HEK293 (cell line): ENCODE measurements around the gene CDKN2AIP.
A peak's percentile ranks its signal among the peaks of the same experiment; 100 is the strongest.

Experiments used
- BCL11A ChIP-seq: fragments of 450-650 bp; formaldehyde crosslinking; IDR thresholded peaks from 2 replicates; pipeline ENCODE4 v1.5.1; 2016; ENCODE audit warnings: low read depth, missing biosample characterization, missing genetic modification characterization
- MZF1 ChIP-seq: fragments of 450-650 bp; formaldehyde crosslinking; IDR thresholded peaks from 2 replicates; pipeline ENCODE4 v1.5.1; 2017; ENCODE audit warnings: missing biosample characterization, missing genetic modification characterization, borderline replicate concordance
- SP3 ChIP-seq: fragments of 450-650 bp; formaldehyde crosslinking; IDR thresholded peaks from 2 replicates; pipeline ENCODE4 v1.5.1; 2016; ENCODE audit warnings: missing biosample characterization, missing genetic modification characterization
- ZBTB8A ChIP-seq: fragments of 450-650 bp; formaldehyde crosslinking; IDR thresholded peaks from 2 replicates; pipeline ENCODE4 v1.5.1; 2016; ENCODE audit warnings: missing biosample characterization, missing genetic modification characterization
- ZFHX2 ChIP-seq: fragments of 450-650 bp; formaldehyde crosslinking; conservative IDR thresholded peaks from 2 replicates; pipeline ENCODE4 v1.5.1; 2016; ENCODE audit warnings: missing biosample characterization, missing genetic modification characterization
- ZIC2 ChIP-seq: fragments of 450-650 bp; formaldehyde crosslinking; IDR thresholded peaks from 2 replicates; pipeline ENCODE4 v1.5.1; 2016; ENCODE audit warnings: missing biosample characterization, missing genetic modification characterization
- ZNF112 ChIP-seq: fragments of 450-650 bp; formaldehyde crosslinking; IDR thresholded peaks from 2 replicates; pipeline ENCODE4 v1.5.0; 2017; ENCODE audit warnings: missing biosample characterization, missing genetic modification characterization
- ZNF174 ChIP-seq: fragments of 450-650 bp; formaldehyde crosslinking; IDR thresholded peaks from 2 replicates; pipeline ENCODE4 v1.5.0; 2017; ENCODE audit warnings: missing biosample characterization, mild to moderate bottlenecking, missing genetic modification characterization
- ZNF175 ChIP-seq: fragments of 450-650 bp; formaldehyde crosslinking; IDR thresholded peaks from 2 replicates; pipeline ENCODE4 v1.5.1; 2016; ENCODE audit warnings: missing biosample characterization, missing genetic modification characterization
- ZNF302 ChIP-seq: fragments of 450-650 bp; formaldehyde crosslinking; IDR thresholded peaks from 2 replicates; pipeline ENCODE4 v1.5.1; 2016; ENCODE audit warnings: missing biosample characterization, missing genetic modification characterization, low read depth
- ZNF423 ChIP-seq: fragments of 450-650 bp; formaldehyde crosslinking; IDR thresholded peaks from 2 replicates; pipeline ENCODE4 v1.5.1; 2016; ENCODE audit warnings: missing biosample characterization, missing genetic modification characterization
- ZNF510 ChIP-seq: fragments of 450-650 bp; formaldehyde crosslinking; IDR thresholded peaks from 2 replicates; pipeline ENCODE4 v1.5.1; 2018; ENCODE audit warnings: mild to moderate bottlenecking, missing genetic modification characterization, missing biosample characterization; ENCODE audit not compliant: insufficient replicate concordance
- ZNF521 ChIP-seq: fragments of 450-650 bp; formaldehyde crosslinking; IDR thresholded peaks from 2 replicates; pipeline ENCODE4 v1.5.1; 2017; ENCODE audit warnings: missing biosample characterization, mild to moderate bottlenecking, missing genetic modification characterization
- ZNF548 ChIP-seq: fragments of 450-650 bp; formaldehyde crosslinking; IDR thresholded peaks from 2 replicates; pipeline ENCODE4 v1.5.1; 2016; ENCODE audit warnings: missing biosample characterization, missing genetic modification characterization
- ZNF561 ChIP-seq: fragments of 450-650 bp; IDR thresholded peaks from 2 replicates; pipeline ENCODE4 v1.5.1; 2018; ENCODE audit warnings: missing biosample characterization, missing genetic modification characterization, borderline replicate concordance
- ZNF585B ChIP-seq: fragments of 450-650 bp; formaldehyde crosslinking; IDR thresholded peaks from 2 replicates; pipeline ENCODE4 v1.5.1; 2016; ENCODE audit warnings: missing biosample characterization, missing genetic modification characterization
- ZNF658 ChIP-seq: fragments of 450-650 bp; formaldehyde crosslinking; IDR thresholded peaks from 2 replicates; pipeline ENCODE4; 2016; ENCODE audit warnings: missing biosample characterization, missing genetic modification characterization
- ZNF701 ChIP-seq: fragments of 450-650 bp; formaldehyde crosslinking; IDR thresholded peaks from 2 replicates; pipeline ENCODE4 v1.5.1; 2016; ENCODE audit warnings: missing biosample characterization, missing genetic modification characterization
- TF ChIP-seq, protein P1 (sequence below): fragments of 450-650 bp; formaldehyde crosslinking; IDR thresholded peaks from 2 replicates; pipeline ENCODE4 v1.5.1; 2016; ENCODE audit warnings: missing biosample characterization, missing genetic modification characterization
- TF ChIP-seq, protein P2 (sequence below): fragments of 450-650 bp; formaldehyde crosslinking; IDR thresholded peaks from 2 replicates; pipeline ENCODE4 v1.5.1; 2017; ENCODE audit warnings: missing biosample characterization, missing genetic modification characterization
- TF ChIP-seq, protein P3 (sequence below): fragments of 450-650 bp; formaldehyde crosslinking; IDR thresholded peaks from 2 replicates; pipeline ENCODE4 v1.5.1; 2016; ENCODE audit warnings: missing biosample characterization, missing genetic modification characterization
- TF ChIP-seq, protein P4 (sequence below): fragments of 450-650 bp; formaldehyde crosslinking; IDR thresholded peaks from 2 replicates; pipeline ENCODE4 v1.5.1; 2017; ENCODE audit warnings: missing biosample characterization, mild to moderate bottlenecking, missing genetic modification characterization, moderate library complexity
- TF ChIP-seq, protein P5 (sequence below): fragments of 450-650 bp; formaldehyde crosslinking; conservative IDR thresholded peaks from 2 replicates; pipeline ENCODE4 v1.5.1; 2016; ENCODE audit warnings: low read depth, missing biosample characterization, missing genetic modification characterization
- TF ChIP-seq, protein P6 (sequence below): fragments of 450-650 bp; formaldehyde crosslinking; IDR thresholded peaks from 2 replicates; pipeline ENCODE4 v1.5.1; 2016; ENCODE audit warnings: missing biosample characterization, missing genetic modification characterization

The CDKN2AIP gene

DNA sequence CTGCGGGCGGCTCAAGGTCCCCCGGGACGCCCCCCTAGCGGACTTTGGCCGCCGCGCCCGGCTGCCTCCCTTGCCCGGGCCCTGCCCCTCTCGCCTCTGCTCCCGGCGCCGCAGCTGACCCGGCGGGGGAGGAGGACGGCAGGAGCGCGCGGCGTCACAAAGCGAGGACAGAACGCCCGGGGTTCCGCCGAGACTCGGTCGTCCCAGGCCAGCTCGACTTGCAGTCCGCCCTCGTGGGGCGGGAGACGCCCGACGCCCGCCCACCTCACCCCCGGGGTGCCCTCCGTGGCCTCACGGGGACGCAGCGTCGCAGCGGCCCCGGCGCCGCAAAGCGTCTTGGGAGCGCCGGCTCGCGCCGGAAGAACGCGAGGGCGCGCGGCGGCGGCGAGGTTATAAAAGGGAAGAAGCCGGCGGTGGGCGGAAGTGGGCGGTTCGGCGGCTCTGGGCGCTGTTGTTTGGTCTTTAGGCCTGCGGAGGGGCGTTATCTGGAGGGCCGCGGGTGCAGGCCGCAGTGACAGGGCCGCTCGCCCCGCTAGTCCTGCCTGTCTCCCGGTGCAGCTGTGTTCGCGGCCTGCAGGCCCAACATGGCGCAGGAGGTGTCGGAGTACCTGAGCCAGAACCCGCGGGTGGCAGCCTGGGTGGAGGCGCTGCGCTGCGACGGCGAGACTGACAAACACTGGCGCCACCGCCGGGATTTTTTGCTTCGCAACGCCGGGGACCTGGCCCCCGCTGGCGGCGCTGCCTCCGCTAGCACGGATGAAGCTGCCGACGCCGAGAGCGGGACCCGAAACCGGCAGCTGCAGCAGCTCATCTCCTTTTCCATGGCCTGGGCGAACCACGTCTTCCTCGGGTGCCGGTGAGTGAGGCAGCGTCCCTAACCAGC, at the start of gene CDKN2AIP (continued):
- TF ChIP-seq, protein P1, sequence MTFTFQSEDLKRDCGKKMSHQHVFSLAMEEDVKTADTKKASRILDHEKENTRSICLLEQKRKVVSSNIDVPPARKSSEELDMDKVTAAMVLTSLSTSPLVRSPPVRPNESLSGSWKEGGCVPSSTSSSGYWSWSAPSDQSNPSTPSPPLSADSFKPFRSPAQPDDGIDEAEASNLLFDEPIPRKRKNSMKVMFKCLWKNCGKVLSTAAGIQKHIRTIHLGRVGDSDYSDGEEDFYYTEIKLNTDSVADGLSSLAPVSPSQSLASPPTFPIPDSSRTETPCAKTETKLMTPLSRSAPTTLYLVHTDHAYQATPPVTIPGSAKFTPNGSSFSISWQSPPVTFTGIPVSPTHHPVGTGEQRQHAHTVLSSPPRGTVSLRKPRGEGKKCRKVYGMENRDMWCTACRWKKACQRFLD (tag by site-specific recombination) = no peak
- TF ChIP-seq, protein P2, sequence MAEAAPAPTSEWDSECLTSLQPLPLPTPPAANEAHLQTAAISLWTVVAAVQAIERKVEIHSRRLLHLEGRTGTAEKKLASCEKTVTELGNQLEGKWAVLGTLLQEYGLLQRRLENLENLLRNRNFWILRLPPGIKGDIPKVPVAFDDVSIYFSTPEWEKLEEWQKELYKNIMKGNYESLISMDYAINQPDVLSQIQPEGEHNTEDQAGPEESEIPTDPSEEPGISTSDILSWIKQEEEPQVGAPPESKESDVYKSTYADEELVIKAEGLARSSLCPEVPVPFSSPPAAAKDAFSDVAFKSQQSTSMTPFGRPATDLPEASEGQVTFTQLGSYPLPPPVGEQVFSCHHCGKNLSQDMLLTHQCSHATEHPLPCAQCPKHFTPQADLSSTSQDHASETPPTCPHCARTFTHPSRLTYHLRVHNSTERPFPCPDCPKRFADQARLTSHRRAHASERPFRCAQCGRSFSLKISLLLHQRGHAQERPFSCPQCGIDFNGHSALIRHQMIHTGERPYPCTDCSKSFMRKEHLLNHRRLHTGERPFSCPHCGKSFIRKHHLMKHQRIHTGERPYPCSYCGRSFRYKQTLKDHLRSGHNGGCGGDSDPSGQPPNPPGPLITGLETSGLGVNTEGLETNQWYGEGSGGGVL (tag by site-specific recombination) = peak; percentile 75; the same call in 1 of the 2 replicates
- TF ChIP-seq ZNF548 (tag by site-specific recombination) (no peak), ZIC2 (tag by site-specific recombination) (peak; percentile 74; the same call in 1 of the 2 replicates), SP3 (tag by site-specific recombination) (peak; percentile 75), ZNF112 (tag by site-specific recombination) (no peak), ZNF510 (no peak), ZNF585B (no peak), ZNF561 (tag by site-specific recombination) (peak; percentile 57; the same call in 1 of the 2 replicates), ZFHX2 (peak; percentile 94), BCL11A (tag by site-specific recombination) (no peak), ZNF658 (tag by site-specific recombination) (no peak), ZBTB8A (tag by site-specific recombination) (peak; percentile 100), ZNF302 (tag by site-specific recombination) (no peak), MZF1 (tag by site-specific recombination) (no peak), ZNF423 (tag by site-specific recombination) (no peak), ZNF701 (no peak), ZNF175 (tag by site-specific recombination) (no peak), ZNF521 (tag by site-specific recombination) (no peak), ZNF174 (tag by site-specific recombination) (no peak)
- TF ChIP-seq, protein P3, sequence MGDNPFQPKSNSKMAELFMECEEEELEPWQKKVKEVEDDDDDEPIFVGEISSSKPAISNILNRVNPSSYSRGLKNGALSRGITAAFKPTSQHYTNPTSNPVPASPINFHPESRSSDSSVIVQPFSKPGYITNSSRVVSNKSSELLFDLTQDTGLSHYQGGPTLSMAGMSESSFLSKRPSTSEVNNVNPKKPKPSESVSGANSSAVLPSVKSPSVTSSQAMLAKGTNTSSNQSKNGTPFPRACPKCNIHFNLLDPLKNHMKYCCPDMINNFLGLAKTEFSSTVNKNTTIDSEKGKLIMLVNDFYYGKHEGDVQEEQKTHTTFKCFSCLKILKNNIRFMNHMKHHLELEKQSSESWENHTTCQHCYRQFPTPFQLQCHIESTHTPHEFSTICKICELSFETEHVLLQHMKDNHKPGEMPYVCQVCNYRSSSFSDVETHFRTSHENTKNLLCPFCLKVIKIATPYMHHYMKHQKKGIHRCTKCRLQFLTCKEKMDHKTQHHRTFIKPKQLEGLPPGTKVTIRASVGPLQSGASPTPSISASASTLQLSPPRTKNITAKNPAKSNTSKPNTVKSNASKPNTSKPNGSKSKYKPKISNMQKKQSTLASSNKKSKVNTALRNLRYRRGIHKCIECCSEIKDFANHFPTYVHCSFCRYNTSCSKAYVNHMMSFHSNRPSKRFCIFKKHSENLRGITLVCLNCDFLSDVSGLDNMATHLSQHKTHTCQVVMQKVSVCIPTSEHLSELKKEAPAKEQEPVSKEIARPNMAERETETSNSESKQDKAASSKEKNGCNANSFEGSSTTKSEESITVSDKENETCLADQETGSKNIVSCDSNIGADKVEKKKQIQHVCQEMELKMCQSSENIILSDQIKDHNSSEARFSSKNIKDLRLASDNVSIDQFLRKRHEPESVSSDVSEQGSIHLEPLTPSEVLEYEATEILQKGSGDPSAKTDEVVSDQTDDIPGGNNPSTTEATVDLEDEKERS (tag by site-specific recombination) = no peak
- TF ChIP-seq, protein P4, sequence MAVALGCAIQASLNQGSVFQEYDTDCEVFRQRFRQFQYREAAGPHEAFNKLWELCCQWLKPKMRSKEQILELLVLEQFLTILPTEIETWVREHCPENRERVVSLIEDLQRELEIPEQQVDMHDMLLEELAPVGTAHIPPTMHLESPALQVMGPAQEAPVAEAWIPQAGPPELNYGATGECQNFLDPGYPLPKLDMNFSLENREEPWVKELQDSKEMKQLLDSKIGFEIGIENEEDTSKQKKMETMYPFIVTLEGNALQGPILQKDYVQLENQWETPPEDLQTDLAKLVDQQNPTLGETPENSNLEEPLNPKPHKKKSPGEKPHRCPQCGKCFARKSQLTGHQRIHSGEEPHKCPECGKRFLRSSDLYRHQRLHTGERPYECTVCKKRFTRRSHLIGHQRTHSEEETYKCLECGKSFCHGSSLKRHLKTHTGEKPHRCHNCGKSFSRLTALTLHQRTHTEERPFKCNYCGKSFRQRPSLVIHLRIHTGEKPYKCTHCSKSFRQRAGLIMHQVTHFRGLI (tag by site-specific recombination) = no peak; the same call in 1 of the 2 replicates
- TF ChIP-seq, protein P5, sequence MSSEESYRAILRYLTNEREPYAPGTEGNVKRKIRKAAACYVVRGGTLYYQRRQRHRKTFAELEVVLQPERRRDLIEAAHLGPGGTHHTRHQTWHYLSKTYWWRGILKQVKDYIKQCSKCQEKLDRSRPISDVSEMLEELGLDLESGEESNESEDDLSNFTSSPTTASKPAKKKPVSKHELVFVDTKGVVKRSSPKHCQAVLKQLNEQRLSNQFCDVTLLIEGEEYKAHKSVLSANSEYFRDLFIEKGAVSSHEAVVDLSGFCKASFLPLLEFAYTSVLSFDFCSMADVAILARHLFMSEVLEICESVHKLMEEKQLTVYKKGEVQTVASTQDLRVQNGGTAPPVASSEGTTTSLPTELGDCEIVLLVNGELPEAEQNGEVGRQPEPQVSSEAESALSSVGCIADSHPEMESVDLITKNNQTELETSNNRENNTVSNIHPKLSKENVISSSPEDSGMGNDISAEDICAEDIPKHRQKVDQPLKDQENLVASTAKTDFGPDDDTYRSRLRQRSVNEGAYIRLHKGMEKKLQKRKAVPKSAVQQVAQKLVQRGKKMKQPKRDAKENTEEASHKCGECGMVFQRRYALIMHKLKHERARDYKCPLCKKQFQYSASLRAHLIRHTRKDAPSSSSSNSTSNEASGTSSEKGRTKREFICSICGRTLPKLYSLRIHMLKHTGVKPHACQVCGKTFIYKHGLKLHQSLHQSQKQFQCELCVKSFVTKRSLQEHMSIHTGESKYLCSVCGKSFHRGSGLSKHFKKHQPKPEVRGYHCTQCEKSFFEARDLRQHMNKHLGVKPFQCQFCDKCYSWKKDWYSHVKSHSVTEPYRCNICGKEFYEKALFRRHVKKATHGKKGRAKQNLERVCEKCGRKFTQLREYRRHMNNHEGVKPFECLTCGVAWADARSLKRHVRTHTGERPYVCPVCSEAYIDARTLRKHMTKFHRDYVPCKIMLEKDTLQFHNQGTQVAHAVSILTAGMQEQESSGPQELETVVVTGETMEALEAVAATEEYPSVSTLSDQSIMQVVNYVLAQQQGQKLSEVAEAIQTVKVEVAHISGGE (tag by site-specific recombination) = peak; percentile 76
- TF ChIP-seq, protein P6, sequence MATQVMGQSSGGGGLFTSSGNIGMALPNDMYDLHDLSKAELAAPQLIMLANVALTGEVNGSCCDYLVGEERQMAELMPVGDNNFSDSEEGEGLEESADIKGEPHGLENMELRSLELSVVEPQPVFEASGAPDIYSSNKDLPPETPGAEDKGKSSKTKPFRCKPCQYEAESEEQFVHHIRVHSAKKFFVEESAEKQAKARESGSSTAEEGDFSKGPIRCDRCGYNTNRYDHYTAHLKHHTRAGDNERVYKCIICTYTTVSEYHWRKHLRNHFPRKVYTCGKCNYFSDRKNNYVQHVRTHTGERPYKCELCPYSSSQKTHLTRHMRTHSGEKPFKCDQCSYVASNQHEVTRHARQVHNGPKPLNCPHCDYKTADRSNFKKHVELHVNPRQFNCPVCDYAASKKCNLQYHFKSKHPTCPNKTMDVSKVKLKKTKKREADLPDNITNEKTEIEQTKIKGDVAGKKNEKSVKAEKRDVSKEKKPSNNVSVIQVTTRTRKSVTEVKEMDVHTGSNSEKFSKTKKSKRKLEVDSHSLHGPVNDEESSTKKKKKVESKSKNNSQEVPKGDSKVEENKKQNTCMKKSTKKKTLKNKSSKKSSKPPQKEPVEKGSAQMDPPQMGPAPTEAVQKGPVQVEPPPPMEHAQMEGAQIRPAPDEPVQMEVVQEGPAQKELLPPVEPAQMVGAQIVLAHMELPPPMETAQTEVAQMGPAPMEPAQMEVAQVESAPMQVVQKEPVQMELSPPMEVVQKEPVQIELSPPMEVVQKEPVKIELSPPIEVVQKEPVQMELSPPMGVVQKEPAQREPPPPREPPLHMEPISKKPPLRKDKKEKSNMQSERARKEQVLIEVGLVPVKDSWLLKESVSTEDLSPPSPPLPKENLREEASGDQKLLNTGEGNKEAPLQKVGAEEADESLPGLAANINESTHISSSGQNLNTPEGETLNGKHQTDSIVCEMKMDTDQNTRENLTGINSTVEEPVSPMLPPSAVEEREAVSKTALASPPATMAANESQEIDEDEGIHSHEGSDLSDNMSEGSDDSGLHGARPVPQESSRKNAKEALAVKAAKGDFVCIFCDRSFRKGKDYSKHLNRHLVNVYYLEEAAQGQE = no peak
